Myometrial cell (primary cell): ENCODE results near the gene PPM1G. TPM values are rescaled to one million over a fixed set of nuclear protein-coding genes. Genes with fewer than 3 reads are reported as not detected.

ENCODE experiments used
- total RNA-seq: library from RNA; depleted of rRNA; stranded (reverse); fragments of >200 nt; gene quantifications from 2 replicates; pipeline ENCODE4 v1.2.3, GENCODE V29; 2015

PPM1G gene
- 100 and 113 TPM in 2 replicates for total RNA-seq

GRCh38 chr2:27409321-27410073, at the start of gene PPM1G:
PPM1G (minus strand) TSS chr2:27409591; CDS start chr2:27409422, 169 bp downstream.

GRCh38 chr2:27441958-27442919, 32.8 kb upstream of the PPM1G start, which contains the start of gene KRTCAP3:
KRTCAP3 (plus strand) TSS chr2:27442381; CDS start chr2:27442413, 32 bp downstream.

GRCh38 chr2:27428213-27428977, 19.0 kb upstream of the PPM1G start, which contains the start of gene NRBP1:
NRBP1 (plus strand) TSS chr2:27428631; CDS start chr2:27433274, 4,643 bp downstream.

GRCh38 chr2:27380626-27381545, 28.5 kb downstream of the PPM1G start, which contains the start of gene ZNF513:
ZNF513 (minus strand) TSS chr2:27380734; CDS start chr2:27380526, 208 bp downstream.

GRCh38 chr2:27370026-27370815, 39.2 kb downstream of the PPM1G start, which contains the start of the genes EIF2B4 and SNX17:
EIF2B4 (minus strand) TSS chr2:27370338; CDS start chr2:27370314, 24 bp downstream.
SNX17 (plus strand) TSS chr2:27370616; CDS start chr2:27370744, 128 bp downstream.

GRCh38 chr2:27356382-27357181, 52.8 kb downstream of the PPM1G start, which contains the start of gene GTF3C2:
GTF3C2 (minus strand) TSS chr2:27356764; CDS start chr2:27343554, 13,210 bp downstream.

Other genes starting within 250 kb of the PPM1G start
- 246 and 294 TPM in 2 replicates for gene ATRAID, start 197.6 kb downstream of the PPM1G start, total RNA-seq
- 21.0 and 24.8 TPM in 2 replicates for gene SLC5A6, start 197.3 kb downstream of the PPM1G start, total RNA-seq
- gene CAD, start 192.2 kb downstream of the PPM1G start, total RNA-seq, result 41.5 and 65.4 TPM in 2 replicates
- gene SLC30A3, start 146.5 kb downstream of the PPM1G start, total RNA-seq, result not detected in 2 replicates
- not detected in 2 replicates for gene DNAJC5G, start 134.2 kb downstream of the PPM1G start, total RNA-seq
- gene TRIM54, start 127.2 kb downstream of the PPM1G start, total RNA-seq, result under 0.01 TPM in 1 of 2 replicates, not detected in the other
- not detected in 2 replicates for gene UCN, start 101.1 kb downstream of the PPM1G start, total RNA-seq
- gene MPV17, start 86.5 kb downstream of the PPM1G start, total RNA-seq, result 134 TPM in 2 replicates
- gene GTF3C2, start 52.8 kb downstream of the PPM1G start, total RNA-seq, result 50.5 and 53.7 TPM in 2 replicates
- gene EIF2B4, start 39.3 kb downstream of the PPM1G start, total RNA-seq, result 39.9 and 53.0 TPM in 2 replicates
- gene SNX17, start 39.0 kb downstream of the PPM1G start, total RNA-seq, result 194 and 201 TPM in 2 replicates
- 5.1 and 6.6 TPM in 2 replicates for gene ZNF513, start 28.9 kb downstream of the PPM1G start, total RNA-seq
- gene NRBP1, start 19.0 kb upstream of the PPM1G start, total RNA-seq, result 96.9 and 112 TPM in 2 replicates
- gene KRTCAP3, start 32.8 kb upstream of the PPM1G start, total RNA-seq, result not detected in 2 replicates
- 17.6 and 19.5 TPM in 2 replicates for gene IFT172, start 80.2 kb upstream of the PPM1G start, total RNA-seq
- 28.5 and 31.9 TPM in 2 replicates for gene FNDC4, start 85.6 kb upstream of the PPM1G start, total RNA-seq
- not detected in 2 replicates for gene GCKR, start 87.2 kb upstream of the PPM1G start, total RNA-seq
- gene ZNF512, start 173.5 kb upstream of the PPM1G start, total RNA-seq, result 17.3 and 43.6 TPM in 2 replicates
- 1.2 and 2.7 TPM in 2 replicates for gene CCDC121, start 219.4 kb upstream of the PPM1G start, total RNA-seq
- 43.2 and 49.1 TPM in 2 replicates for gene GPN1, start 219.5 kb upstream of the PPM1G start, total RNA-seq